ENCODE results near the gene EXOC3L4.

DNA sequence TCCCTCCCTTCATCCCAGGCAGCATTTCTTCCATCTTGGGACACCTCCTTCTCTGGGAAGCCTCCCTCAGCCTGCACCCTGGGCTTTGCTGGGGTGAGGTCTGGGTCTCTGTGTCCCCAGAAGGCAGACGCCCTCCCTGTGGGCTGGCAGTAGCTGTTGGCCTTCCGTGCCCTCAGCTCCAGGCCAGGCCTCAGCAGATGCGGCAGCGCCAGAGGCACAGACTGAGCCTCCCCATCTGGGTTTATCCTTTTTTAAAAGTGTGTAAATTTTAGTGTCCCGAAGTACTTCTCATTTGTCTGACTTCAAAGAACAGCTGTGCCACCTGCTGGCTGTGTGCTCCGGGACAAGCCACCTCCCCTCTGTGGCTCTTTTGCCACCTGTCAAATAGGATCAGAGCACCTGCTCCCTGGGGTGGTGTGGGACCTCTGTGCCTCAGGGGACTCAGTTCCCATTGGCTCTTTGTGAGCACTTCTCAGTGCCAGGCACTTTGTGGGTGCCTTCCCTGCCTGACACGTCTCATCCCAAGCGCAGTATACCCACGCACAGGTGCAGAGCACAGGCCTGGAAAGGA is 11.1 kb downstream of the EXOC3L4 start:
- TF ChIP-seq, protein P1, sequence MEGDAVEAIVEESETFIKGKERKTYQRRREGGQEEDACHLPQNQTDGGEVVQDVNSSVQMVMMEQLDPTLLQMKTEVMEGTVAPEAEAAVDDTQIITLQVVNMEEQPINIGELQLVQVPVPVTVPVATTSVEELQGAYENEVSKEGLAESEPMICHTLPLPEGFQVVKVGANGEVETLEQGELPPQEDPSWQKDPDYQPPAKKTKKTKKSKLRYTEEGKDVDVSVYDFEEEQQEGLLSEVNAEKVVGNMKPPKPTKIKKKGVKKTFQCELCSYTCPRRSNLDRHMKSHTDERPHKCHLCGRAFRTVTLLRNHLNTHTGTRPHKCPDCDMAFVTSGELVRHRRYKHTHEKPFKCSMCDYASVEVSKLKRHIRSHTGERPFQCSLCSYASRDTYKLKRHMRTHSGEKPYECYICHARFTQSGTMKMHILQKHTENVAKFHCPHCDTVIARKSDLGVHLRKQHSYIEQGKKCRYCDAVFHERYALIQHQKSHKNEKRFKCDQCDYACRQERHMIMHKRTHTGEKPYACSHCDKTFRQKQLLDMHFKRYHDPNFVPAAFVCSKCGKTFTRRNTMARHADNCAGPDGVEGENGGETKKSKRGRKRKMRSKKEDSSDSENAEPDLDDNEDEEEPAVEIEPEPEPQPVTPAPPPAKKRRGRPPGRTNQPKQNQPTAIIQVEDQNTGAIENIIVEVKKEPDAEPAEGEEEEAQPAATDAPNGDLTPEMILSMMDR (IDR thresholded peaks at IDR 0.05): peak in 1 of 7 experiments; percentile 9
- TF ChIP-seq POLR2A (IDR thresholded peaks at IDR 0.05): no peak

All from body of pancreas (tissue), 4 donors.